Measurements from ENCODE around the gene CAPN12. TPM values are rescaled to one million over a fixed set of nuclear protein-coding genes. Genes with fewer than 3 reads are reported as not detected.

The CAPN12 gene
- total and polyA plus RNA-seq, 4 donors, result 3.8 to 28.7 (median 8.8) TPM

DNA sequence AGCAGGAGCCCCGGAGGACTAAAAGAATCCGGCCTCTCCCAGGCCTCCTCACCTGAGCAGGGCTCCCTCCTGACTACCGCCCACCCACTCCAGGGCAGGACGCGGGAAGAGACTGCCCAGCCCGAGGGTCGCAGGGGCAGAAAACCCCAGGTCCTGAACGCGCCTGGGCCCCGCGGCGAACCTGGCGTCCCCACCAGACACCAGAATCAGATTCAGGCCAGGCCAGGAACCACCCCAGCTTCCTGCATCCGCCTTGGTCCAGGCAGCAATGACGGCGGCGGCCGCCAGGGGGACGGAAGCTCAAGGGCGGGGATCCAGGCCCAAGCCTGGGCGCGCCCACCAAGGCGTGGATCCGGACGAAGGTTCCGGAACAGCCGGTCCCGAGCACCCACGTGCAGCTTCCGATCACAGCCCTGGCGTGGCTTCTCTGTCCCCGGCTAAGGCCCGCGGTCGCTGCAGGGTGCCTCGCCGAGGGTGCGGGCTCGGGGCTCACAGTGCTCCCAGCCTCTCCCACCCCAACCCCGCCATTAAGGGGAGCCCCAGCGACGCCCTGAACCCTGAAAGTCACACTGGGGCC, 25.4 kb upstream of the CAPN12 start:
- peak; percentile 96 for DNase-seq (ENCODE audit: low spot score)
- H3K4me3 ChIP-seq (ENCODE audit: low read depth in 1 of 3, low read length in 3 of 3), result no peak overlapping the region
- peaks cover 0 to 1% (median 0%) of the 10 kb centered on the region in 4 donors for H3K4me1 ChIP-seq (ENCODE audit: control insufficient read depth in 4 of 4, insufficient read depth in 4 of 4, low read length in 3 of 4)
- no peaks in the 10 kb centered on the region for H3K9me3 ChIP-seq (ENCODE audit: control insufficient read depth in 4 of 4, low read length in 3 of 4)
- TF ChIP-seq SP1 (IDR thresholded peaks at IDR 0.05), result peak; percentile 26
- TF ChIP-seq YY1 (IDR thresholded peaks at IDR 0.05), result peak; percentile 10
- TF ChIP-seq HNF4A (conservative IDR thresholded peaks at IDR 0.05), result no peak
- TF ChIP-seq, protein P1, sequence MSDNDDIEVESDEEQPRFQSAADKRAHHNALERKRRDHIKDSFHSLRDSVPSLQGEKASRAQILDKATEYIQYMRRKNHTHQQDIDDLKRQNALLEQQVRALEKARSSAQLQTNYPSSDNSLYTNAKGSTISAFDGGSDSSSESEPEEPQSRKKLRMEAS (IDR thresholded peaks at IDR 0.05), result peak; percentile 46
- peak; percentile 68 to 91 for TF ChIP-seq RAD21 (IDR thresholded peaks at IDR 0.05)
- TF ChIP-seq, protein P2, sequence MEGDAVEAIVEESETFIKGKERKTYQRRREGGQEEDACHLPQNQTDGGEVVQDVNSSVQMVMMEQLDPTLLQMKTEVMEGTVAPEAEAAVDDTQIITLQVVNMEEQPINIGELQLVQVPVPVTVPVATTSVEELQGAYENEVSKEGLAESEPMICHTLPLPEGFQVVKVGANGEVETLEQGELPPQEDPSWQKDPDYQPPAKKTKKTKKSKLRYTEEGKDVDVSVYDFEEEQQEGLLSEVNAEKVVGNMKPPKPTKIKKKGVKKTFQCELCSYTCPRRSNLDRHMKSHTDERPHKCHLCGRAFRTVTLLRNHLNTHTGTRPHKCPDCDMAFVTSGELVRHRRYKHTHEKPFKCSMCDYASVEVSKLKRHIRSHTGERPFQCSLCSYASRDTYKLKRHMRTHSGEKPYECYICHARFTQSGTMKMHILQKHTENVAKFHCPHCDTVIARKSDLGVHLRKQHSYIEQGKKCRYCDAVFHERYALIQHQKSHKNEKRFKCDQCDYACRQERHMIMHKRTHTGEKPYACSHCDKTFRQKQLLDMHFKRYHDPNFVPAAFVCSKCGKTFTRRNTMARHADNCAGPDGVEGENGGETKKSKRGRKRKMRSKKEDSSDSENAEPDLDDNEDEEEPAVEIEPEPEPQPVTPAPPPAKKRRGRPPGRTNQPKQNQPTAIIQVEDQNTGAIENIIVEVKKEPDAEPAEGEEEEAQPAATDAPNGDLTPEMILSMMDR (IDR thresholded peaks at IDR 0.05; ENCODE audit: low read depth, low read length, missing input control), result peak; percentile 67
- TF ChIP-seq, protein P3, sequence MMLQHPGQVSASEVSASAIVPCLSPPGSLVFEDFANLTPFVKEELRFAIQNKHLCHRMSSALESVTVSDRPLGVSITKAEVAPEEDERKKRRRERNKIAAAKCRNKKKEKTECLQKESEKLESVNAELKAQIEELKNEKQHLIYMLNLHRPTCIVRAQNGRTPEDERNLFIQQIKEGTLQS (IDR thresholded peaks at IDR 0.05), result no peak
- WGBS, result 46% methylated on average over 42 of the region's 42 CpGs
- peak overlapping the region in 1 of 2 donors; percentile 28 for H3K27ac ChIP-seq (ENCODE audit: low read depth in 1 of 2, low read length in 2 of 2)
- H3K27me3 ChIP-seq (ENCODE audit: control insufficient read depth in 4 of 4, insufficient read depth in 4 of 4, low read length in 3 of 4), result no peaks in the 10 kb centered on the region
- no peak overlapping the region for H3K9ac ChIP-seq (ENCODE audit: low read depth in 1 of 2, low read length in 2 of 2)
- H3K36me3 ChIP-seq (ENCODE audit: control insufficient read depth in 4 of 4, insufficient read depth in 3 of 4, low read depth in 1 of 4, low read length in 3 of 4), result no peaks in the 10 kb centered on the region

DNA sequence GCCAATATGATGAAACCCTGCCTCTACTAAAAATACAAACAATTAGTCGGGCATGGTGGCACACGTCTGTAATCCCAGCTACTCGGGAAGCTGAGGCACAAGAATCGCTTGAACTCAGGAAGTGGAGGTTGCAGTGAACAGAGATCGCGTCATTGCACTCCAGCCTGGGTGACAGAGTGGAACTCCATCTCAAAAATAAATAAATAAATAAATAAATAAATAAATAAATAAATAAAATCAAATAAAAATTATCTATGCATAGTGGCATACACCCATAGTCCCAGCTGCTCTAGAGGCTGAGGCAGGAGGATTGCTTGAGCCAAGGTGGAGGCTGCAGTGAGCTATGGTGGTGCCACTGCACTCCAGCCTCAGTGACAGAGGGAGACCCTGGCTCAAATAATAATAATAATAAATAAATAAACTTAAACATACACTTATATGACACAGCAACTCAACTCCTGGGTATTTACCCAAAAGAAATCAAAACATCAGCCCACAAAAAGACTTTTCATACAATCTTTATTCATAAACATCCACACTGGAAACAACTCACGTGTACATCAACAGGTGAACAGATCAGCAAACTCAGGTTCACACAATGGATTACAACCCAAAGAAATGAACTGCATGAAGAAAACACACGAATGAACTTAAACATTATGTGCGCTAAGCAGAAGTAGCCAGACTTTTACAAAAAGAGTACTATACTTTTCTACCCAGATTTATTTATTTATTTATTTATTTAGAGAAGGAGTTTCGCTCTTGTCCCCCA, 22.2 kb upstream of the CAPN12 start:
- Histone ChIP-seq H3K4me3 (ENCODE audit: low read depth in 1 of 3, low read length in 3 of 3) (no peak overlapping the region), H3K27ac (ENCODE audit: low read depth in 1 of 2, low read length in 2 of 2) (no peak overlapping the region), H3K9ac (ENCODE audit: low read depth in 1 of 2, low read length in 2 of 2) (no peak overlapping the region), H3K4me1 (ENCODE audit: control insufficient read depth in 4 of 4, insufficient read depth in 4 of 4, low read length in 3 of 4) (peaks cover 0 to 1% (median 0%) of the 10 kb centered on the region in 4 donors), H3K9me3 (ENCODE audit: control insufficient read depth in 4 of 4, low read length in 3 of 4) (no peaks in the 10 kb centered on the region), H3K27me3 (ENCODE audit: control insufficient read depth in 4 of 4, insufficient read depth in 4 of 4, low read length in 3 of 4) (no peaks in the 10 kb centered on the region), H3K36me3 (ENCODE audit: control insufficient read depth in 4 of 4, insufficient read depth in 3 of 4, low read depth in 1 of 4, low read length in 3 of 4) (no peaks in the 10 kb centered on the region)
- no peak for TF ChIP-seq HNF4A (conservative IDR thresholded peaks at IDR 0.05)
- WGBS, result 93% methylated on average over 10 of the region's 10 CpGs
- no peak for DNase-seq (ENCODE audit: low spot score)

DNA sequence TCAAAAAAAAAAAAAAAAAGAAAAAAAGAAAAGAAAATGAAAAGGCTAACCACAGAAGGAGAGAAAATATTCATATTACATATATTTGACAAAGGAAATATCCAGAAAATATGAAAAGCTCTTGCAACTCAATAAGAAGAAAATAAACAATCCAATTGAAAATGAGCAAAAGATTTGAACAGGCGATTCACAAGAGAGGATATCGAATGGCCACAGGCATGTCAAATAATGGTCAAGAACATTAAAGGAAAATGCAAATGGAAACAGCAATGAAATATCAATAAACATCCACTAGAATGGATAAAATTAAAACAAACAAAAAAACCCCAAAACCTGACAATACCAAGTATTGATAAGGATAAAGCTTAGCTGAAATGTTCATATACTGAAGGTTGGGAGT, 20.9 kb upstream of the CAPN12 start:
- peaks cover 0 to 1% (median 0%) of the 10 kb centered on the region in 4 donors for H3K4me1 ChIP-seq (ENCODE audit: control insufficient read depth in 4 of 4, insufficient read depth in 4 of 4, low read length in 3 of 4)
- H3K4me3 ChIP-seq (ENCODE audit: low read depth in 1 of 3, low read length in 3 of 3), result no peak overlapping the region
- H3K27ac ChIP-seq (ENCODE audit: low read depth in 1 of 2, low read length in 2 of 2), result no peak overlapping the region
- H3K9me3 ChIP-seq (ENCODE audit: control insufficient read depth in 4 of 4, low read length in 3 of 4), result no peaks in the 10 kb centered on the region
- H3K27me3 ChIP-seq (ENCODE audit: control insufficient read depth in 4 of 4, insufficient read depth in 4 of 4, low read length in 3 of 4), result no peaks in the 10 kb centered on the region
- H3K36me3 ChIP-seq (ENCODE audit: control insufficient read depth in 4 of 4, insufficient read depth in 3 of 4, low read depth in 1 of 4, low read length in 3 of 4), result no peaks in the 10 kb centered on the region
- TF ChIP-seq GABPA (IDR thresholded peaks at IDR 0.05 in 1 of 2, conservative IDR thresholded peaks at IDR 0.05 in 1 of 2), result no peak
- no peak for DNase-seq (ENCODE audit: low spot score)
- no peak overlapping the region for H3K9ac ChIP-seq (ENCODE audit: low read depth in 1 of 2, low read length in 2 of 2)
- 97% methylated on average over 2 of the region's 2 CpGs for WGBS

DNA sequence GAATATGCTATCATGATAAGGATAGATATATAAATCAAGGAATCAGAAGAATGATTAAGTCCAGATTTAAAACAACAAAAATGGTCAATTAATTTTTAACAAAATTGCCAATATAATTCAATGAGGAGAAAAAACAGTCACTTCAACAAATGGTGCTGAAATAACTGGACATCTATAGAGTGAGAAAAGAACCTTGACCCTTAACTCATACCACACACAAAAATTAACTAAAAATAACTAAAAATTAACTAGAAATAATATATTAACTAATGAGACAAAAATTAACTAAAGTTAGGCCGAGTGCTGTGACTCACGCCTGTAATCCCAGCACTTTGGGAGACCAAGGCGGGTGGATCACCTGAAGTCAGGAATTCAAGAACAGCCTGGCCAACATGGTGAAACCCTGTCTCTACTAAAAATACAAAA, 19.5 kb upstream of the CAPN12 start:
- TF ChIP-seq JUND (IDR thresholded peaks at IDR 0.05) (peak; percentile 66 to 76), SP1 (IDR thresholded peaks at IDR 0.05) (peak; percentile 53), HNF4A (conservative IDR thresholded peaks at IDR 0.05) (peak; percentile 64 to 67), RAD21 (IDR thresholded peaks at IDR 0.05) (peak in 1 of 2 donors; percentile 6), TAF1 (conservative IDR thresholded peaks at IDR 0.05) (peak; percentile 56), NR2F2 (IDR thresholded peaks at IDR 0.05) (peak; percentile 28), HNF4G (IDR thresholded peaks at IDR 0.05) (peak; percentile 25), FOXA2 (IDR thresholded peaks at IDR 0.05) (no peak), GABPA (IDR thresholded peaks at IDR 0.05 in 1 of 2, conservative IDR thresholded peaks at IDR 0.05 in 1 of 2) (no peak), FOXA1 (IDR thresholded peaks at IDR 0.05) (no peak)
- TF ChIP-seq, protein P3 (IDR thresholded peaks at IDR 0.05), result no peak
- TF ChIP-seq, protein P4, sequence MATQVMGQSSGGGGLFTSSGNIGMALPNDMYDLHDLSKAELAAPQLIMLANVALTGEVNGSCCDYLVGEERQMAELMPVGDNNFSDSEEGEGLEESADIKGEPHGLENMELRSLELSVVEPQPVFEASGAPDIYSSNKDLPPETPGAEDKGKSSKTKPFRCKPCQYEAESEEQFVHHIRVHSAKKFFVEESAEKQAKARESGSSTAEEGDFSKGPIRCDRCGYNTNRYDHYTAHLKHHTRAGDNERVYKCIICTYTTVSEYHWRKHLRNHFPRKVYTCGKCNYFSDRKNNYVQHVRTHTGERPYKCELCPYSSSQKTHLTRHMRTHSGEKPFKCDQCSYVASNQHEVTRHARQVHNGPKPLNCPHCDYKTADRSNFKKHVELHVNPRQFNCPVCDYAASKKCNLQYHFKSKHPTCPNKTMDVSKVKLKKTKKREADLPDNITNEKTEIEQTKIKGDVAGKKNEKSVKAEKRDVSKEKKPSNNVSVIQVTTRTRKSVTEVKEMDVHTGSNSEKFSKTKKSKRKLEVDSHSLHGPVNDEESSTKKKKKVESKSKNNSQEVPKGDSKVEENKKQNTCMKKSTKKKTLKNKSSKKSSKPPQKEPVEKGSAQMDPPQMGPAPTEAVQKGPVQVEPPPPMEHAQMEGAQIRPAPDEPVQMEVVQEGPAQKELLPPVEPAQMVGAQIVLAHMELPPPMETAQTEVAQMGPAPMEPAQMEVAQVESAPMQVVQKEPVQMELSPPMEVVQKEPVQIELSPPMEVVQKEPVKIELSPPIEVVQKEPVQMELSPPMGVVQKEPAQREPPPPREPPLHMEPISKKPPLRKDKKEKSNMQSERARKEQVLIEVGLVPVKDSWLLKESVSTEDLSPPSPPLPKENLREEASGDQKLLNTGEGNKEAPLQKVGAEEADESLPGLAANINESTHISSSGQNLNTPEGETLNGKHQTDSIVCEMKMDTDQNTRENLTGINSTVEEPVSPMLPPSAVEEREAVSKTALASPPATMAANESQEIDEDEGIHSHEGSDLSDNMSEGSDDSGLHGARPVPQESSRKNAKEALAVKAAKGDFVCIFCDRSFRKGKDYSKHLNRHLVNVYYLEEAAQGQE (IDR thresholded peaks at IDR 0.05), result peak; percentile 25
- WGBS, result 42% methylated on average over 3 of the region's 3 CpGs
- H3K4me3 ChIP-seq (ENCODE audit: low read depth in 1 of 3, low read length in 3 of 3), result no peak overlapping the region
- H3K27me3 ChIP-seq (ENCODE audit: control insufficient read depth in 4 of 4, insufficient read depth in 4 of 4, low read length in 3 of 4), result no peaks in the 10 kb centered on the region
- peak overlapping the region; percentile 60 to 80 for H3K27ac ChIP-seq (ENCODE audit: low read depth in 1 of 2, low read length in 2 of 2)
- peak overlapping the region in 1 of 2 donors; percentile 47 for H3K9ac ChIP-seq (ENCODE audit: low read depth in 1 of 2, low read length in 2 of 2)
- DNase-seq (ENCODE audit: low spot score), result no peak
- H3K4me1 ChIP-seq (ENCODE audit: control insufficient read depth in 4 of 4, insufficient read depth in 4 of 4, low read length in 3 of 4), result peaks cover 0 to 4% (median 2%) of the 10 kb centered on the region in 4 donors
- H3K36me3 ChIP-seq (ENCODE audit: control insufficient read depth in 4 of 4, insufficient read depth in 3 of 4, low read depth in 1 of 4, low read length in 3 of 4), result no peaks in the 10 kb centered on the region
- H3K9me3 ChIP-seq (ENCODE audit: control insufficient read depth in 4 of 4, low read length in 3 of 4), result no peaks in the 10 kb centered on the region
